NCI-H526 treated with DMSO at 0.1 percent for 48 hours (cell line): ENCODE measurements around the gene GPS2.

Source experiments
- DNase-seq: peaks from one replicate; lab custom pipeline; 2025; lab: John Stamatoyannopoulos, UW

Gene GPS2

DNA sequence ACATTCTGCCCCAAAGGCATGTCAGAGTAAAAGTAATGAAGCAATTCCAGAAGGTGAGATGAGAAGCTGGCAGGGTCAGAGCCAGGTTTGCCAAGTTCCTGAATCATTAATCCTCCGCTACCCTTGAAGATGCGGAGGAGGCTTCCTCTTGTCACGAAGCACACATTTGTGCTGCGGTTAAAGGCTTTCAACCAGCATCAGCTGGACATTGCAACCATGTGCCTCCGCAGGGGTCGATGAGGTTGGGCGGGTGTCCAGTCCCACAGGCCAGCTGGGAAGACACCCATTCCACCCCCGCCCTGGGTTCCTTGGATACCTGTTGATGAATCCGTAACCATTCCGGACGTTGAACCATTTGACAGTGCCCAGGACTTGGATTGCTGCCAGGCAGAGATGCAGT, 22.0 kb downstream of the GPS2 start:
- DNase-seq: no peak

GRCh38 chr17:7292729-7293128, 22.4 kb downstream of the GPS2 start:
- no peak for DNase-seq

- DNase-seq: no peak
Measured at GRCh38 chr17:7292194-7292593, 23.0 kb downstream of the GPS2 start.

- DNase-seq: no peak
Measured at GRCh38 chr17:7290685-7291084, 24.5 kb downstream of the GPS2 start.

- no peak for DNase-seq
Measured at GRCh38 chr17:7290166-7290565, 25.0 kb downstream of the GPS2 start.

DNA sequence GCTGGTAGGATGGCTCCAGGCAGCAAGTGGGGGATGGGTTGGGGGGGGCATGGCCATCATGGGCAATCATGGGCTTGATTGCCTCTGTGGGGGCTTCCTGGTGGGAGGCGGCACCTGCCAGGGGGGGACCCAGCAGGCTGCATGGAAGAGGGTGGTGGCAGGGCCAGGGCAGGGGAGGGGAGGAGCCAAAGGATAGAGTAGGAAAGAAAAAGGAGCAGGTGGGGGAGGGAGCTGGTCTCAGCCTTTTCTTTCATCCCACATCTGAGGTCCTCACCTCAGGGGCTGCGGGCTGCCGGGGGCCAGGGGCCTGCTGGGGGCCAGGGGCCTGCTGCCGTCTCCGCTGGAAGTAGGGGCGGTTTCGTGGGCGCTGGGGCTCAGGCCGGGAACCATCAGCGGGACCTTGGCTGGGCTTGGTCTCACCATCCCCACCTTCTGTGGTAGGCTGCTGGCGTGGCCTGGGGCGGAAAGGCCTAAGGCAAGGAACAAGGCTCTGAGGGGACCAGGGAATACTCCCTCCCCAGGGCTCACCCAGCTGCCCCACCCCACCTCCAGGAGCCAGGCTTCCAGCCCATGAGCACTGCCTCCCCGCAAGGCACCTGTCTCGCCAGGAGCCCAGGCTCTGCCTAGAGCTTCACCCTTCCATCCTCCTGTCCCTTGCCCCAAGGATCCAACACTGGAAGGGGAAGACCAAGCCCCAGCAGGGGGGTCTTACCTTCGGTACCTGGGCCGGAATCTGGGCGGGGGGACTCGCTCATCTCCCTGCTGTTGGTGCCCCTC, 25.7 kb downstream of the GPS2 start:
- DNase-seq: no peak

GRCh38 chr17:7285679-7286078, 29.5 kb downstream of the GPS2 start:
- DNase-seq: no peak

DNA sequence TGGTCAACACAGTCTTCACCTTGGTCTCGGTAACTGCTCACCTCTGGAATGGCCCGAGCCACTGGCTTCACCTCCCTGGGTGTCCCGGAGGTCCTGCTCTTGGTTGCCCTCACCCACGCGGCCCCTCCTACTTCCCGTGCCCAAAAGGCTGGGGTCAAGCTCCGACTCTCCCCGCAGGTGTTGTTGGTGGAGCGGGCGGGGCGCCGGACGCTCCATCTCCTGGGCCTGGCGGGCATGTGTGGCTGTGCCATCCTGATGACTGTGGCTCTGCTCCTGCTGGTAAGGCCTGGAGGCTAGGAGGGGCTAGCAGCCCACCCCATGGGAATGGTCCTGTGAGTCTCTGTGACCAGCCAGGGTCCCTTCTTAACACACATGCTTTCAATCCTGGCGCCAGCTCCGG, 30.2 kb downstream of the GPS2 start:
- DNase-seq: no peak

DNA sequence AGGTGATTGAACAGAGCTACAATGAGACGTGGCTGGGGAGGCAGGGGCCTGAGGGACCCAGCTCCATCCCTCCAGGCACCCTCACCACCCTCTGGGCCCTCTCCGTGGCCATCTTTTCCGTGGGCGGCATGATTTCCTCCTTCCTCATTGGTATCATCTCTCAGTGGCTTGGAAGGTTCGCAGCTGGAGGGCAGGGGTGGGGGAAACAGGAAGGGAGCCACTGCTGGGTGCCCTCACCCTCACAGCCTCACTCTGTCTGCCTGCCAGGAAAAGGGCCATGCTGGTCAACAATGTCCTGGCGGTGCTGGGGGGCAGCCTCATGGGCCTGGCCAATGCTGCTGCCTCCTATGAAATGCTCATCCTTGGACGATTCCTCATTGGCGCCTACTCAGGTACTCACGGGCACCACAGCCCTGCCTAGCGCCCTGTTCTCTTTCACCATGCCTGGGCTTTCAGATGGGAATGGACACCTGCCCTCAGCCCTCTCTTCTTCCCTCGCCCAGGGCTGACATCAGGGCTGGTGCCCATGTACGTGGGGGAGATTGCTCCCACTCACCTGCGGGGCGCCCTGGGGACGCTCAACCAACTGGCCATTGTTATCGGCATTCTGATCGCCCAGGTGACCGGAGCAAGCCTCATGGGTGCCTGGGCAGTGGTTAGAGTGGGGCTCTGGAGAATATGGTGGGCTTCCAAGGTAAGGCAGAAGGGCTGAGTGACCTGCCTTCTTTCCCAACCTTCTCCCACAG, 31.5 kb downstream of the GPS2 start:
- DNase-seq: no peak

GRCh38 chr17:7282752-7283321, 32.3 kb downstream of the GPS2 start:
- no peak for DNase-seq

DNA sequence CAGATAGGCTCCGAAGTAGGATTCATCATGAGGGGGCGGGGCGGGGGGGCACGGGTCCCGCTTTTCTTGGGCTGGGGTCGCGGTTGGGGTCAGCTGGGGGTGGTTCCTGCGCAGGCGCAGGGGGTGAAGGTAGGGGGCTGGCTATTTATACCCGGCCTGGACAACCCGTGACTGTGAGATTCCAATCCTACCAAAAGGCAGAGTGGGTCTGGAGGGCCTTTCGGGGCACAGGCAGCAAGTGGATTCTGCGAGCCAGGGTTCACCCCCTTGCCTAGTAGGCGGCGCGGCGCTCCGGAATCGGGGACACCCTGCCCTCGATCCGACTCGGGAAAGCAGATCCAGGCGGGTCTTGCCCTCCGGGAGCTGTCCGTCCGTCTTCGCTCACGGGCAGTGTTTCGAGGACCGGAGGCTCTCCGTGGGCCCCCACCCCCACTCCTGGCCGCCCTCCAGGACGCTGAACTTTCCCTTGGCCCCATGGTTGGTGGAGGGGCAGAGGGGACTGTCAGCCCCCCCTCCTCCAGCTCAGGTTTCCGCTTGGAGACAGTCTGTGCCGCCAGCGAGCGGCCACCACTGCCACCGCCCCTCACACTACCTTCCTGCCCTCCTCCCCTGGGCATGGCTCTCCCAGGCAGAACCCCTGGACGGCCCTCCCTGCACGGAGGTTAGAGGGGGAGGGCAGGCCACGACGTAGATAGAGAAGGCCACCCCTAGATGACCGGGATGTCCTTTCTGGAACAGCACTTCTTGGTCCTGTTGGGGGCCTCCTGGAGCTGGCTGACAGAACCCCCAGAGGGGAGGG, 33.0 kb downstream of the GPS2 start:
- DNase-seq: no peak

DNA sequence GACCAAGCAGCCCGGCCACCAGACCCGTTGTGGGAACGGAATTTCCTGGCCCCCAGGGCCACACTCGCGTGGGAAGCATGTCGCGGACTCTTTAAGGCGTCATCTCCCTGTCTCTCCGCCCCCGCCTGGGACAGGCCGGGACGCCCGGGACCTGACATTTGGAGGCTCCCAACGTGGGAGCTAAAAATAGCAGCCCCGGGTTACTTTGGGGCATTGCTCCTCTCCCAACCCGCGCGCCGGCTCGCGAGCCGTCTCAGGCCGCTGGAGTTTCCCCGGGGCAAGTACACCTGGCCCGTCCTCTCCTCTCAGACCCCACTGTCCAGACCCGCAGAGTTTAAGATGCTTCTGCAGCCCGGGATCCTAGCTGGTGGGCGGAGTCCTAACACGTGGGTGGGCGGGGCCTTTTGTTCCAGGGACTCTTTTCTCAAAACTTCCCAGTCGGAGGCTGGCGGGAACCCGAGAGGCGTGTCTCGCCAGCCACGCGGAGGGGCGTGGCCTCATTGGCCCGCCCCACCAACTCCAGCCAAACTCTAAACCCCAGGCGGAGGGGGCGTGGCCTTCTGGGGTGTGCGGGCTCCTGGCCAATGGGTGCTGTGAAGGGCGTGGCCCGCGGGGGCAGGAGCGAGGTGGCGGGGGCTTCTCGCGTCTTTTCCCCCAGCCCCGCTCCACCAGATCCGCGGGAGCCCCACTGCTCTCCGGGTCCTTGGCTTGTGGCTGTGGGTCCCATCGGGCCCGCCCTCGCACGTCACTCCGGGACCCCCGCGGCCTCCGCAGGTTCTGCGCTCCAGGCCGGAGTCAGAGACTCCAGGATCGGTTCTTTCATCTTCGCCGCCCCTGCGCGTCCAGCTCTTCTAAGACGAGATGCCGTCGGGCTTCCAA, 33.8 kb downstream of the GPS2 start, which contains the start of gene SLC2A4:
Gene SLC2A4, plus strand, starts transcription at position 645 of the 879 bp plus-strand sequence. Its CDS starts 217 bp downstream, at position 862.
- peak; percentile 73 for DNase-seq

DNA sequence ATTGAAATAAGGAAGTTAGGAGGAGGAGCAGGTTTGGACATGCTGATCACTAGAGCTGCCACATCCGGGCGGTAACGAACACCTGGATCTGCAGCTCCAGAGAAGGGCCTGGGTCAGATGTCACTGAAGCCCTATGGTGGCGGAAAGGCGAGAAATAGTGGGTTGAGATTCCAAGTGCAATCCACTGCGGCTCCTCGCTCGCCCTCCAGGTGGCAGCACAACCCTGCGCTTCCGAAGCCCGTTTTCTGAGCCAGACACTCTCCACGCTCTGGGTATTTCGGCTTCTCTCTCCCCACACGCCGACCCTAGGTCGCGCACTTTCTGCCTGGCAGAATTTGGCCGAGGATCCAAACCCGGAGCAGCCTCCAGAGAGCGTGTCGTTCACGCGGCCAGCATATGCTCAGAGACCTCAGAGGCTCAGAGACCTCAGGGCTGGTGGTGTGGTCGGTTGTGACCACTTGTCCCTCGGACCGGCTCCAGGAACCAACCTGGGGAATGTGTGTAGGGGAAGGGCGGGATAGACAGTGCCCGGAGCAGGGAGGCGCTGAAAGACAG, 34.6 kb downstream of the GPS2 start:
- DNase-seq: peak; percentile 79

- DNase-seq: no peak
Measured at GRCh38 chr17:7279448-7279847, 35.7 kb downstream of the GPS2 start.

DNA sequence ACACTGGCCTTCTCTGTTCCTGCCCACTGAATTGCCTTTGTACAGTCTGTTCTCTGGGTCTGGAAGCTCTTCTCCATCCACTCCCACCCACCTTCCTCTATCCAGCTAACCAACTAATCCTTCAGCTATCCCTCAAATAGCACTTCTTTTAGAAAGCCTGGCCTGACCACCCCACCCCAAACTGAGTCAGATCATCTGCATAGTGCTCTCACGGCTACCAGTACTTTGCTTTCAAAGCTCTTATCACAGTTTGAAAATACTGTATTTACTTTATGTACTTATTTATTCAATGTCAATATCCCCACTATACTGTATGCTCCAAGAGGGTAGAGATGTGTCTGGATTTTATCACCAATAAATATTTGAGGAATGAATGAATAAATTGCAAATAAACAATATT, 48.4 kb downstream of the GPS2 start:
- no peak for DNase-seq

DNA sequence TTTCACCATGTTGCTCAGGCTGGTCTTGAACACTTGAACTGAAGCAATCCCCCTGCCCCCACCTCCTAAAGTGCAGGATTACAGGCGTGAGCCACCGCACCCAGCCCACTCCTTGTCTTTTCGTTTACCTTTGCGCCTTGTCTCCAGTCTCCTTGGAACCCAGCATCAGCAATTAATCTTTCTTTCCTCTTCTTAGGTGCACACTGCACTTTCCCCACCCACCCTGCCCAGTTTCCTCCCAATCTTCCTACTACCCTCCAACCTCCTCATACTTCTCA, 51.4 kb downstream of the GPS2 start:
- DNase-seq: no peak

- peak; percentile 22 for DNase-seq
Measured at GRCh38 chr17:7262935-7263800, 52.0 kb downstream of the GPS2 start.
